H4 (cell line): ENCODE results near the gene CAPN11. TPM values are rescaled to one million over a fixed set of nuclear protein-coding genes. Genes with fewer than 3 reads are reported as not detected.

Experiments
- DNase-seq: peaks from one replicate; pipeline ENCODE4 v3.0.0-alpha.2; 2015; ENCODE audit warnings: low spot score
- total RNA-seq: library from RNA; depleted of rRNA; stranded (reverse); fragments of >200 nt; shearing (Covaris generic); gene quantifications from 2 replicates; pipeline ENCODE4 v1.2.3, GENCODE V29; 2014

CAPN11 gene
- total RNA-seq, 1 experiment from 2014 or later: not detected

GRCh38 chr6:44211284-44211683, 52.7 kb downstream of the CAPN11 start:
- DNase-seq: no peak

GRCh38 chr6:44214307-44214706, 55.7 kb downstream of the CAPN11 start:
- no peak for DNase-seq

DNA sequence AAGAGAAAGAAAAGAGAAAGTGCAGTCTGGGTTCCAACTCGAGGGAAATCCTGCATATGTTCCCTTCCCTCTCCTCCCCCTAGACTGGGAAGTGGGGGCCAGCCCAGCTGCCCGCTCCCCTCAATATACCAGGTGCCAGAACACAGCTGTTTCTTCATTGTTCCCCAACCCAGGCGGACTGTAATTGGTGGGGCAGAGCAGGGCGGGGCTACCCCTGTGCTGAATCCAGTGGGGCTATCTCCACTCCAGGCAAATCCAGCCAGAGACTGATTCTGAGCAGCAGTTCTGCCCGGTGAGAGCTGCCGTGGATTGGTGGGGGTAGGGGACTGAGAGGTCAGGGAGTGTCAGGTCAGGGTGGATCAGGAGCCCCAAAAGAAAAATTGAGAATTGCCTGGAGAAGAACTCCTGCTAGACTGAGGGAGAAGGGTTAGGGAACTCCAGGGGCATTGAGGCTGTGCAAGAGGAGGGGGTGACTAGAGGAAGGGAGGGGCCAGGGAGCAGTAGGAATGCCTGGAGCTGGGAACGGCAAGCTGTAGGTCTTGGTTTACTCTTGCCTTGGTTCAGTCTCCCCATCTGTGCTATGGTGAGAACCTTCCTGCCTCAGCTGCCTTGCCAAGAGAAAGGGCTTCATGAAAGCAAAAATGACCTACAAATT, 58.2 kb downstream of the CAPN11 start, which contains the start of gene MYMX:
TSS of gene MYMX (plus strand) at position 250 of the 655 bp plus-strand sequence. CDS start 546 bp downstream, outside the sequence.
- no peak for DNase-seq

DNA sequence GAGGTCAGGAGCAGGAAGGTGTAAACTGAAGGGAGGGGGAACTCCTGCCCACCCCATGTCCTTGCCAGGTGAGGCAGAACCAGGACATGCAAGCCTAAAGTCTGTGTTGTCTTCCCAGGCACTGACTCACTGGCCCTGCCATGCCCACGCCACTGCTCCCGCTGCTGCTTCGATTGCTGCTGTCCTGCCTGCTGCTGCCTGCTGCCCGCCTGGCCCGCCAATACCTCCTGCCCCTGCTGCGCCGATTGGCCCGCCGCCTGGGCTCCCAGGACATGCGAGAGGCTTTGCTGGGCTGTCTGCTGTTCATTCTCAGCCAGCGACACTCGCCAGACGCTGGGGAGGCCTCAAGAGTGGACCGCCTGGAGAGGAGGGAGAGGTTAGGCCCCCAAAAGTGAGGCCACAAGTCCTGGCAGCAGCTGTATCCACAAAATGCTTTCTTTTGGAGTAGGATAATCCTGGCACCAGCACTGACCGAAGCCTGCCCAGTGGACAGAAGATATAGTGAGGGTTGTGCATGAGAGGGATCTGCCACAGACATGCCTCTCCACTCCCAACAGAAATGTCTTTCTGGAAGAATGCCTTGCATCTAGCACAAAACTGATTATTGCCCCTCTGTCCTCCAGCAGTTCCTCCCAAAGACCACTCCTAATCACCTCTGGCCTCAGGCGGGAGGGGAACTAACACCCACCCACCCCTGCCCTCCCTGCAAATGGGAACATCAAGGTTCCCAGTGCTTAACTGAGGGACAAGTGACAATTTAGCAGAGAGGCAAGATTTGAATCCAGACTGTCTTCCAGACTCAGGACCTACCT, 58.9 kb downstream of the CAPN11 start:
- no peak for DNase-seq

GRCh38 chr6:44219053-44219814, 60.6 kb downstream of the CAPN11 start:
- DNase-seq: no peak

- DNase-seq: no peak
These were observed 61.5 kb downstream of the CAPN11 start for GRCh38 chr6:44219815-44220784.

DNA sequence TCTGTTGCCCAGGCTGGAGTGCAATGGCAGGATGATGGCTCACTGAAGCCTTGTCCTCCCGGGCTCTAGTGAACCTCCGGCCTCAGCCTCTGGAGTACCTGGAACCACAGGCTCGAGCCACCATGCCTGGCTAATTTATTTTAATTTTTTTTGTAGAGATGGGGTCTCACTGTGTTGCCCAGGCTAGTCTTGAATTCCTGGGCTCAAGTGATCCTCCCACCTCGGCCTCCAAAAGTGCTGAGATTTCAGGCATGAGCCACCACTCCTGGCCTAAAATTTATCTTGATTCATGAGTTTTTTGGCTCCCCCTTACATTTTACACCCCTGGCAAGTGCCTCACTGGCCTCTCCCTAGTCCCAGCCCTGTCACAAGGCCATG, 62.3 kb downstream of the CAPN11 start:
- DNase-seq: no peak

DNA sequence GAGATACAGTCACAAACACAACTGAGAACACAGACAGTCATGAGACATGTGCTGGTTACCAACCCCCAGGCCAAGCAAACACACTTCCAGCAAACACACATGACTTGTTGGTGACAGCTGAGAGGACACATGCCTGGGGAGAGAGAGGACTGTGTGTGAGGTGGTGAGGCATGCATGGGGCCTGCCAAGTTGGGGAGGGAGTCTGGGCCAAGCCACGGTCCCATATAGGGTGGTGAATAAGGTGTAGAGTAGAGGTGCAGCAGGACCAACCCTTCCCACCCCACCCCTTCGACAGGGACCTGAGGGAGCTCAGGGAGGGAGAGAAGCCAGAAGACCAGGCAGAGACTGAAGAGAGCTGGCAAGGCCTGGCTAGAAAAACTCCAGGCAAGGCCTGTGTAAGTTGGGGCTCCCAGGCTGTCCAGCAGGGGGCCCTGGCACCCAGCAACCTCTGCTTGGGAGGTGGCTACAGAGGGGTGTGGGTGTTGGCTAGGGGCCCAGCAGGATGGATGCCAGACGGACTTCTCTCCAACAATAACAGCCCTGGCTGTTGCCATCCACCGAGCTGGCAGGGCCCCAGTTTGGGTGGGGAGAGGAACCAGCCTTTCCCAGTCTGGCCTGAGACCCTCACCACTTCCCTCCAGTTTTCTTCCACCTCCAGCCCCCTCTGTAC, 62.8 kb downstream of the CAPN11 start:
- peak; percentile 93 for DNase-seq

- DNase-seq: no peak
These were observed 63.3 kb downstream of the CAPN11 start for GRCh38 chr6:44221961-44222335.

- DNase-seq: no peak
These were observed 64.1 kb downstream of the CAPN11 start for GRCh38 chr6:44222486-44223318.

DNA sequence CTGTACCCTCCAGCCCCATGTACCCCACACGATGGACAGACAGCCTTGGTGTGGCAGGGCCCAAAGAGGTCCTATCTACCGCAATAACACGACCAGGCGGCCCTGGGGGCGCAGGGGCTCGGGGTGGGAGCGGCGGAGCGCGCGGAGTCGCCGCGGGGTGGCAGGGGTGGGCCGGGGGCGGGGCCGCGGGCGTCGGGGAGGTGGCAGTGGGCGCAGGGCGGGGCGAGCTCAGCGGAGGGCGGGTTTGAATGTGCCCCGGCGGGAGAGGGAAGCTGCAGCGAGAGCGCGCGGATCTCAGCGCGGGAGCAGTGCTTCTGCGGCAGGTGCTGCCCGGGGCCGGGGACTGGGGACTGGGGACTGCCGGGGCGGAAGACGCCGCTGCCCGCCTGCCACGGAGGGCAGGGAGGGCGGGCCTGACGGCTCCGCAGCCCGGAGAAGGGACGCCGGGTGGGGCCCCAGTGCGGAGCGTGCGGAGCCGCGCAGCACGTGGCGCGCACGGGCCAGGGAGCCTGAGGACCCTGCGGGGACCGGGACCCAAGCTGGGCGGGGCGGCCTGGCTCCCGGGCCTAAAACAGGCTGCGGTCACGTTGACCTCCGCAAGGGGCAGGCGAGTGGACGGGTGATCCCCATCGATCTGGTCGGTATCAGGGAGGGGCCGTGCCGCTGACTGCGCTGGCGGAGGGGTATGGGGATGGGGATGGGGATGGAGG, 64.9 kb downstream of the CAPN11 start, which contains the start of gene SLC29A1:
TSS of gene SLC29A1 (plus strand) at position 277 of the 710 bp plus-strand sequence. CDS start 3,719 bp downstream, outside the sequence.
- peak; percentile 69 for DNase-seq

GRCh38 chr6:44224029-44224964, 65.7 kb downstream of the CAPN11 start:
- no peak for DNase-seq

DNA sequence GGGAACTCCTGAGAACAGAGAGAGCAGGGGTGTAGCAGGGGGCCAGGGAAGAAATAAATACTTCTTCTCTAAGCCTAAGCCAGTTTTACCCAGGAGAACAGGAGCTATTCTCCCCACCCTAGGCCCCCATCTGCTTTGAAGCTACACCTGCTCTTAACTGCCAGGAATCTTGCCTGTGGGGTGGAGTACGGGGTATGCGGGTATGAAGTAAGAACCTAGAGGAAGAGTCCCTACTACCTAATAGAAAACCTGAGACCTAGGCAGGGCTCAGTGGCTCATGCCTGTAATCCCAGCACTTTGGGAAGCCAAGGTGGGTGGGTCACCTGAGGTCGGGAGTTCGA, 66.3 kb downstream of the CAPN11 start:
- no peak for DNase-seq

GRCh38 chr6:44225579-44226325, 67.1 kb downstream of the CAPN11 start:
- no peak for DNase-seq

DNA sequence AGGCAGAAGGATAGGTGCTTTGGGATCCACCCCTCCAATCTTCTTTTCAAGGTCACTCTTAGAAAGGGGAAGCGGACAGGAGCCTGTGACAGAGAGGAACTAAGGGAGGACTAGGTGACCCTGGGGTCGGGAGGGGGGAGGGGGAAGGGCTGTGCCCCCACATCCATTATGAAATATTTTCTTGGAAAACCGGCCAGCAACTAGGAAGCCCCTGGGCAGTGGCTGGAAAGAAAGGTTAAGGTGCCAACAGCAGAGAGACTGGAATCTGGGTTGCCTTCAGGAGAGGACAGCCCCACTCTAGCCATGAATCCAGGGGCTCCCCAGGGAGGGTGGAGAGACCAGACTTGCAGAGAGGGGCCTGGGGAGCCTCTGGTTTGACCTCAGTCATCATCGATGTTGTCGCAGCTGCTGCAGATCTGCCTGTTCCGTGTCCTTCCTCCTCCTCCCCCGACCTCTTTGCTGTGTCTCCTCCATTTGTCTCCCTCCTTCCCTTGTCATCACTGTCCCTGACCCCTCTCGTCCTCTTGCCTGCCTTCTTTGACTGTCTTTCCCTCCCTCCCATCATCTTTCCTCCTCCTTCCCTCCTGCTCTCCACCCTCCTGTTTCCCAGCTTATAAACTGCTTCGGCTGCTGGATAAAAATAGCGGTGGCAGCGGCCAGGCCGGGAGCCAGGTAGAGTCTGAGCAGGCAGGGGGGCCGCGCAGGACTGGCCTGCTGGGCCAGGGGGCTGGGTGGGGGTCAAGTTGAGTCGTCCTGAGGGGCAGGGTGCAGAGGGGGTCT, 67.9 kb downstream of the CAPN11 start:
- no peak for DNase-seq

GRCh38 chr6:44227148-44227793, 68.7 kb downstream of the CAPN11 start:
- DNase-seq: no peak
